ENCODE measurements around the gene PLCB2. TPM values are rescaled to one million over a fixed set of nuclear protein-coding genes. Genes with fewer than 3 reads are reported as not detected.

The PLCB2 gene
- total and polyA plus RNA-seq, 2 donors (not counting 1 experiment from before 2014, with no cell fraction given): 166 to 312 TPM

GRCh38 chr15:40273428-40273827 is 34.3 kb downstream of the PLCB2 start:
- CTCF ChIA-PET: interaction anchor here (0.8 to 12.3 kb wide), 36 partner anchors 11 to 588 kb away, joined by 3 to 382 read pairs (median 8); partner anchors contain the start of genes BMF, BUB1B, CCDC9B and FSIP1
- peaks cover 6 to 14% of the 10 kb centered on the region in 2 donors for H3K4me1 ChIP-seq (ENCODE audit: control insufficient read depth in 2 of 2, insufficient read depth in 2 of 2, low read length in 2 of 2)
- H3K4me3 ChIP-seq (ENCODE audit: control extremely low read depth in 1 of 5, extremely low read depth in 1 of 5, insufficient read depth in 1 of 5, low read depth in 2 of 5, low read length in 4 of 5): no peak overlapping the region
- peaks cover 0 to 16% (median 4%) of the 10 kb centered on the region in 4 experiments for H3K27me3 ChIP-seq (replicated peaks in 1 of 4; ENCODE audit: control extremely low read depth in 1 of 4, control insufficient read depth in 3 of 4, insufficient read depth in 4 of 4, low read length in 3 of 4)
- Mint-ChIP-seq H3K27ac (no peak overlapping the region), H3K4me3 (no peak overlapping the region), H3K9me3 (ENCODE audit: insufficient read depth) (no peaks in the 10 kb centered on the region), H3K27me3 (peaks cover 6% of the 10 kb centered on the region), H3K4me1 (peaks cover 18% of the 10 kb centered on the region)
- 81% methylated on average over 9 of the region's 9 CpGs for WGBS (ENCODE audit: insufficient coverage)
- no peaks in the 10 kb centered on the region for H3K36me3 ChIP-seq (replicated peaks in 1 of 2; ENCODE audit: control extremely low read depth in 1 of 2, control insufficient read depth in 1 of 2, extremely low read depth in 1 of 2, insufficient read depth in 2 of 2, low read length in 1 of 2)
- ATAC-seq (ENCODE audit: low read depth) (no peak), DNase-seq (no peak)
- H3K27ac ChIP-seq (ENCODE audit: low read length in 2 of 2): no peak overlapping the region
- intact Hi-C loops (cut with micrococcal nuclease): no loop called here
- peaks cover 0 to 6% (median 0%) of the 10 kb centered on the region in 3 donors for H3K9me3 ChIP-seq (ENCODE audit: control extremely low read depth in 1 of 3, control insufficient read depth in 2 of 3, insufficient read depth in 1 of 3, low read length in 2 of 3)
- POLR2A ChIA-PET: no interaction called here
- H4K20me1 ChIP-seq (ENCODE audit: control insufficient read depth, insufficient read depth, low read length, poor library complexity, severe bottlenecking): no peaks in the 10 kb centered on the region
- no peak overlapping the region for H3K4me2 ChIP-seq (replicated peaks; ENCODE audit: low read depth, low read length, poor library complexity, severe bottlenecking)
- no peak overlapping the region for H3K9ac ChIP-seq (ENCODE audit: low read length)
- no peak for TF ChIP-seq EZH2 (IDR thresholded peaks at IDR 0.05; ENCODE audit: borderline replicate concordance, insufficient read depth, low read depth, low read length, poor library complexity, severe bottlenecking)
- no peak for TF ChIP-seq CTCF (IDR thresholded peaks at IDR 0.05)
- no peak overlapping the region for H2AFZ ChIP-seq (ENCODE audit: insufficient read depth, low read depth, low read length, poor library complexity, severe bottlenecking)
- H3K79me2 ChIP-seq (ENCODE audit: control insufficient read depth, insufficient read depth, low read length): no peaks in the 10 kb centered on the region

GRCh38 chr15:40272485-40273056 is 35.2 kb downstream of the PLCB2 start:
- ChIA-PET POLR2A (interaction anchor here (1.0 kb wide), 1 partner anchor 227 kb away, joined by 3 read pairs; no protein-coding TSS in a partner anchor), CTCF (interaction anchor here (0.9 to 12.3 kb wide), 21 partner anchors 10 to 516 kb away, joined by 3 to 382 read pairs (median 16); partner anchors contain the start of genes CCDC9B, PAK6, PLCB2 and SRP14)
- no peak overlapping the region for H3K9ac ChIP-seq (ENCODE audit: low read length)
- H2AFZ ChIP-seq (ENCODE audit: insufficient read depth, low read depth, low read length, poor library complexity, severe bottlenecking): no peak overlapping the region
- ATAC-seq (ENCODE audit: low read depth): no peak
- no peaks in the 10 kb centered on the region for H3K9me3 Mint-ChIP-seq (ENCODE audit: insufficient read depth)
- no peak for DNase-seq
- H3K27ac Mint-ChIP-seq: no peak overlapping the region
- peaks cover 0 to 8% (median 0%) of the 10 kb centered on the region in 4 experiments for H3K27me3 ChIP-seq (replicated peaks in 1 of 4; ENCODE audit: control extremely low read depth in 1 of 4, control insufficient read depth in 3 of 4, insufficient read depth in 4 of 4, low read length in 3 of 4)
- H3K4me1 ChIP-seq (ENCODE audit: control insufficient read depth in 2 of 2, insufficient read depth in 2 of 2, low read length in 2 of 2): peaks cover 5 to 10% of the 10 kb centered on the region in 2 donors
- intact Hi-C loops (cut with micrococcal nuclease): no loop called here
- TF ChIP-seq CTCF (IDR thresholded peaks at IDR 0.05) (no peak), EZH2 (IDR thresholded peaks at IDR 0.05; ENCODE audit: borderline replicate concordance, insufficient read depth, low read depth, low read length, poor library complexity, severe bottlenecking) (no peak)
- H3K27ac ChIP-seq (ENCODE audit: low read length in 2 of 2): no peak overlapping the region
- H3K36me3 ChIP-seq (replicated peaks in 1 of 2; ENCODE audit: control extremely low read depth in 1 of 2, control insufficient read depth in 1 of 2, extremely low read depth in 1 of 2, insufficient read depth in 2 of 2, low read length in 1 of 2): no peaks in the 10 kb centered on the region
- H4K20me1 ChIP-seq (ENCODE audit: control insufficient read depth, insufficient read depth, low read length, poor library complexity, severe bottlenecking): no peaks in the 10 kb centered on the region
- no peak overlapping the region for H3K4me3 Mint-ChIP-seq
- no peak overlapping the region for H3K4me3 ChIP-seq (ENCODE audit: control extremely low read depth in 1 of 5, extremely low read depth in 1 of 5, insufficient read depth in 1 of 5, low read depth in 2 of 5, low read length in 4 of 5)
- peaks cover 0 to 3% (median 0%) of the 10 kb centered on the region in 3 donors for H3K9me3 ChIP-seq (ENCODE audit: control extremely low read depth in 1 of 3, control insufficient read depth in 2 of 3, insufficient read depth in 1 of 3, low read length in 2 of 3)
- WGBS (ENCODE audit: insufficient coverage): 87% methylated on average over 20 of the region's 20 CpGs
- peaks cover 11% of the 10 kb centered on the region for H3K4me1 Mint-ChIP-seq
- H3K27me3 Mint-ChIP-seq: peaks cover 3% of the 10 kb centered on the region
- no peak overlapping the region for H3K4me2 ChIP-seq (replicated peaks; ENCODE audit: low read depth, low read length, poor library complexity, severe bottlenecking)
- no peaks in the 10 kb centered on the region for H3K79me2 ChIP-seq (ENCODE audit: control insufficient read depth, insufficient read depth, low read length)
